Activated T-helper 1 cell treated with anti-CD3 and anti-CD28 coated beads, Interleukin-12 subunit alpha, Interleukin-12 subunit beta, Interleukin-2, Interleukin-4 antibody, amounts not matched to agents 30 ng/mL and 10 ng/mL and 1 ng/mL, durations not matched to agents 14 hours and 24 hours and 36 hours (primary cell): Measurements from ENCODE around the gene WDFY4. TPM values are rescaled to one million over a fixed set of nuclear protein-coding genes. Genes with fewer than 3 reads are reported as not detected.

Experiments used
- DNase-seq: peaks from one replicate; pipeline ENCODE4 v3.0.0; 2021; ENCODE audit warnings: low spot score
- H3K27ac Mint-ChIP-seq: one replicate; pipeline ENCODE4 v1.8.0; 2021; ENCODE audit warnings: mild to moderate bottlenecking, mixed read lengths
- H3K27me3 Mint-ChIP-seq: one replicate; pipeline ENCODE4 v1.8.0; 2022; ENCODE audit warnings: mild to moderate bottlenecking, moderate library complexity, mixed read lengths; ENCODE audit not compliant: insufficient read depth
- H3K36me3 Mint-ChIP-seq: one replicate; pipeline ENCODE4 v1.8.0; 2021; ENCODE audit warnings: low read depth, mixed read lengths
- H3K4me1 Mint-ChIP-seq: one replicate; pipeline ENCODE4 v1.8.0; 2021; ENCODE audit warnings: low read depth, mixed read lengths
- H3K4me3 Mint-ChIP-seq: one replicate; pipeline ENCODE4 v1.8.0; 2021; ENCODE audit warnings: mild to moderate bottlenecking, moderate library complexity, mixed read lengths
- H3K9me3 Mint-ChIP-seq: one replicate; pipeline ENCODE4 v1.8.0; 2021; ENCODE audit warnings: mixed read lengths
- intact Hi-C: fragments of 100-400 bp; cut with micrococcal nuclease; formaldehyde crosslinking; loops from one replicate; pipeline ENCODE4 v1.15.1; 2024
- total RNA-seq: library from RNA; stranded (reverse); gene quantifications from 2 replicates; pipeline ENCODE4 v1.2.3, GENCODE V29; 2022

Gene WDFY4
- total RNA-seq, 1 donor from 2014 or later: 0.08 TPM

GRCh38 chr10:48770561-48771089, 86.0 kb downstream of the WDFY4 start:
- no peaks in the 10 kb centered on the region for H3K4me1 Mint-ChIP-seq
- no peak overlapping the region for H3K27ac Mint-ChIP-seq
- DNase-seq: no peak
- H3K4me3 Mint-ChIP-seq: no peak overlapping the region
- H3K27me3 Mint-ChIP-seq: peaks cover 1% of the 10 kb centered on the region
- no peaks in the 10 kb centered on the region for H3K36me3 Mint-ChIP-seq
- no peaks in the 10 kb centered on the region for H3K9me3 Mint-ChIP-seq
- intact Hi-C loops: no loop called here

- Mint-ChIP-seq H3K27ac (no peak overlapping the region), H3K27me3 (peaks cover 1% of the 10 kb centered on the region), H3K9me3 (no peaks in the 10 kb centered on the region), H3K4me3 (no peak overlapping the region), H3K4me1 (no peaks in the 10 kb centered on the region), H3K36me3 (no peaks in the 10 kb centered on the region)
- intact Hi-C loops: no loop called here
- DNase-seq: no peak
Observed at GRCh38 chr10:48771234-48771633, 86.6 kb downstream of the WDFY4 start.

- Mint-ChIP-seq H3K4me1 (no peaks in the 10 kb centered on the region), H3K9me3 (no peaks in the 10 kb centered on the region), H3K27me3 (peaks cover 1% of the 10 kb centered on the region), H3K36me3 (no peaks in the 10 kb centered on the region), H3K27ac (no peak overlapping the region), H3K4me3 (no peak overlapping the region)
- intact Hi-C loops: no loop called here
- no peak for DNase-seq
Observed at GRCh38 chr10:48772059-48772458, 87.4 kb downstream of the WDFY4 start.

- Mint-ChIP-seq H3K36me3 (no peaks in the 10 kb centered on the region), H3K9me3 (no peaks in the 10 kb centered on the region), H3K27ac (no peak overlapping the region), H3K4me3 (no peak overlapping the region), H3K27me3 (peaks cover 1% of the 10 kb centered on the region), H3K4me1 (no peaks in the 10 kb centered on the region)
- intact Hi-C loops: no loop called here
- DNase-seq: no peak
Observed at GRCh38 chr10:48773580-48773979, 88.9 kb downstream of the WDFY4 start.

- H3K4me3 Mint-ChIP-seq: no peak overlapping the region
- intact Hi-C loops: no loop called here
- no peaks in the 10 kb centered on the region for H3K4me1 Mint-ChIP-seq
- no peak overlapping the region for H3K27ac Mint-ChIP-seq
- no peaks in the 10 kb centered on the region for H3K9me3 Mint-ChIP-seq
- no peaks in the 10 kb centered on the region for H3K36me3 Mint-ChIP-seq
- H3K27me3 Mint-ChIP-seq: peaks cover 1% of the 10 kb centered on the region
- DNase-seq: no peak
Observed at GRCh38 chr10:48774416-48775205, 89.9 kb downstream of the WDFY4 start.

- Mint-ChIP-seq H3K9me3 (no peaks in the 10 kb centered on the region), H3K27ac (no peak overlapping the region), H3K27me3 (peaks cover 1% of the 10 kb centered on the region), H3K4me1 (no peaks in the 10 kb centered on the region), H3K4me3 (no peak overlapping the region), H3K36me3 (no peaks in the 10 kb centered on the region)
- DNase-seq: no peak
- intact Hi-C loops: no loop called here
Observed at GRCh38 chr10:48775206-48775517, 90.5 kb downstream of the WDFY4 start.

GRCh38 chr10:48776005-48776522, 91.4 kb downstream of the WDFY4 start:
- intact Hi-C loops: no loop called here
- no peak overlapping the region for H3K4me3 Mint-ChIP-seq
- peaks cover 1% of the 10 kb centered on the region for H3K27me3 Mint-ChIP-seq
- H3K36me3 Mint-ChIP-seq: no peaks in the 10 kb centered on the region
- no peak overlapping the region for H3K27ac Mint-ChIP-seq
- no peaks in the 10 kb centered on the region for H3K4me1 Mint-ChIP-seq
- H3K9me3 Mint-ChIP-seq: no peaks in the 10 kb centered on the region
- no peak for DNase-seq

- Mint-ChIP-seq H3K27ac (no peak overlapping the region), H3K27me3 (peaks cover 4% of the 10 kb centered on the region), H3K4me3 (no peak overlapping the region), H3K36me3 (no peaks in the 10 kb centered on the region), H3K9me3 (no peaks in the 10 kb centered on the region), H3K4me1 (no peaks in the 10 kb centered on the region)
- no peak for DNase-seq
- intact Hi-C loops: no loop called here
Observed at GRCh38 chr10:48776528-48776927, 91.9 kb downstream of the WDFY4 start.

GRCh38 chr10:48777110-48777509, 92.4 kb downstream of the WDFY4 start:
- intact Hi-C loops: no loop called here
- H3K4me3 Mint-ChIP-seq: no peak overlapping the region
- H3K27me3 Mint-ChIP-seq: peaks cover 7% of the 10 kb centered on the region
- no peak for DNase-seq
- no peaks in the 10 kb centered on the region for H3K4me1 Mint-ChIP-seq
- H3K36me3 Mint-ChIP-seq: no peaks in the 10 kb centered on the region
- H3K9me3 Mint-ChIP-seq: no peaks in the 10 kb centered on the region
- H3K27ac Mint-ChIP-seq: no peak overlapping the region

GRCh38 chr10:48778193-48778857, 93.7 kb downstream of the WDFY4 start:
- DNase-seq: no peak
- no peaks in the 10 kb centered on the region for H3K4me1 Mint-ChIP-seq
- intact Hi-C loops: no loop called here
- H3K36me3 Mint-ChIP-seq: no peaks in the 10 kb centered on the region
- no peaks in the 10 kb centered on the region for H3K9me3 Mint-ChIP-seq
- H3K4me3 Mint-ChIP-seq: no peak overlapping the region
- peaks cover 7% of the 10 kb centered on the region for H3K27me3 Mint-ChIP-seq
- no peak overlapping the region for H3K27ac Mint-ChIP-seq

- Mint-ChIP-seq H3K36me3 (no peaks in the 10 kb centered on the region), H3K4me3 (no peak overlapping the region), H3K27me3 (peaks cover 7% of the 10 kb centered on the region), H3K4me1 (no peaks in the 10 kb centered on the region), H3K9me3 (no peaks in the 10 kb centered on the region), H3K27ac (no peak overlapping the region)
- DNase-seq: no peak
- intact Hi-C loops: no loop called here
Observed at GRCh38 chr10:48779077-48779476, 94.4 kb downstream of the WDFY4 start.

GRCh38 chr10:48779546-48780152, 95.0 kb downstream of the WDFY4 start:
- intact Hi-C loops: no loop called here
- Mint-ChIP-seq H3K27me3 (peaks cover 9% of the 10 kb centered on the region), H3K36me3 (no peaks in the 10 kb centered on the region), H3K4me1 (no peaks in the 10 kb centered on the region), H3K9me3 (no peaks in the 10 kb centered on the region), H3K4me3 (no peak overlapping the region), H3K27ac (no peak overlapping the region)
- no peak for DNase-seq

- Mint-ChIP-seq H3K9me3 (no peaks in the 10 kb centered on the region), H3K27me3 (peaks cover 9% of the 10 kb centered on the region), H3K36me3 (no peaks in the 10 kb centered on the region), H3K4me3 (no peak overlapping the region), H3K4me1 (no peaks in the 10 kb centered on the region), H3K27ac (no peak overlapping the region)
- intact Hi-C loops: no loop called here
- DNase-seq: no peak
Observed at GRCh38 chr10:48780341-48780740, 95.7 kb downstream of the WDFY4 start.
